ENCODE measurements around the gene MTHFD1L. TPM values are rescaled to one million over a fixed set of nuclear protein-coding genes. Genes with fewer than 3 reads are reported as not detected.
"Not testable (repeated sequence)": the region's sequence is repeated elsewhere in the genome, so short reads cannot be mapped to it uniquely, and the experiment has no call there.

Gene MTHFD1L
- total RNA-seq, 1 donor from 2014 or later: 107 TPM

GRCh38 chr6:151034825-151035781 is 169.6 kb downstream of the MTHFD1L start:
- Mint-ChIP-seq H3K9me3 (ENCODE audit: unreplicated experiment) (peaks cover 8% of the 10 kb centered on the region), H3K4me3 (ENCODE audit: unreplicated experiment) (no peak overlapping the region), H3K27ac (ENCODE audit: unreplicated experiment) (peak overlapping the region; percentile 99), H3K27me3 (ENCODE audit: low read depth, unreplicated experiment) (no peaks in the 10 kb centered on the region), H3K36me3 (ENCODE audit: low read depth, unreplicated experiment) (peaks cover 37% of the 10 kb centered on the region), H3K4me1 (ENCODE audit: low read depth, unreplicated experiment) (peaks cover 54% of the 10 kb centered on the region)
- H2AFZ ChIP-seq (ENCODE audit: low read depth, low read length): no peak overlapping the region
- H3K27ac ChIP-seq (ENCODE audit: low read depth, low read length): peak overlapping the region; percentile 99
- no peaks in the 10 kb centered on the region for H4K20me1 ChIP-seq (ENCODE audit: insufficient read depth, low read length)
- no peaks in the 10 kb centered on the region for H3K27me3 ChIP-seq (ENCODE audit: insufficient read depth, low read length)
- H3K9ac ChIP-seq (ENCODE audit: low read length): peak overlapping the region; percentile 90
- FAIRE-seq (no peak), DNase-seq (ENCODE audit: low read depth) (peak; percentile 67)
- H3K4me3 ChIP-seq (ENCODE audit: insufficient read depth, low read depth, low read length): no peak overlapping the region
- peaks cover 3% of the 10 kb centered on the region for H3K36me3 ChIP-seq (ENCODE audit: insufficient read depth, low read length)
- peaks cover 34% of the 10 kb centered on the region for H3K4me1 ChIP-seq (ENCODE audit: insufficient read depth, low read length)
- H3K79me2 ChIP-seq (ENCODE audit: insufficient read depth, low read length): peaks cover 11% of the 10 kb centered on the region
- H3K9me3 ChIP-seq (ENCODE audit: insufficient read depth, low read depth, low read length): no peaks in the 10 kb centered on the region
- TF ChIP-seq EZH2 (IDR thresholded peaks at IDR 0.05; ENCODE audit: insufficient read depth, low read length) (no peak), CTCF (IDR thresholded peaks at IDR 0.05; ENCODE audit: insufficient read depth, low read depth, low read length) (no peak)
- H3K4me2 ChIP-seq (ENCODE audit: low read length): no peak overlapping the region

GRCh38 chr6:151036211-151036721 is 170.8 kb downstream of the MTHFD1L start:
- not testable (repeated sequence) for H3K4me3 Mint-ChIP-seq (ENCODE audit: unreplicated experiment); H3K27me3 Mint-ChIP-seq (ENCODE audit: low read depth, unreplicated experiment); H2AFZ ChIP-seq (ENCODE audit: low read depth, low read length); H3K9me3 Mint-ChIP-seq (ENCODE audit: unreplicated experiment); H3K36me3 ChIP-seq (ENCODE audit: insufficient read depth, low read length); H3K27me3 ChIP-seq (ENCODE audit: insufficient read depth, low read length); H3K9me3 ChIP-seq (ENCODE audit: insufficient read depth, low read depth, low read length); H3K4me3 ChIP-seq (ENCODE audit: insufficient read depth, low read depth, low read length); H4K20me1 ChIP-seq (ENCODE audit: insufficient read depth, low read length); FAIRE-seq
- peaks cover 62% of the 10 kb centered on the region for H3K4me1 Mint-ChIP-seq (ENCODE audit: low read depth, unreplicated experiment)
- H3K4me2 ChIP-seq (ENCODE audit: low read length): peak overlapping the region; percentile 72
- peaks cover 40% of the 10 kb centered on the region for H3K36me3 Mint-ChIP-seq (ENCODE audit: low read depth, unreplicated experiment)
- H3K9ac ChIP-seq (ENCODE audit: low read length): peak overlapping the region; percentile 90
- H3K79me2 ChIP-seq (ENCODE audit: insufficient read depth, low read length): peaks cover 11% of the 10 kb centered on the region
- DNase-seq (ENCODE audit: low read depth): peak; percentile 98
- H3K4me1 ChIP-seq (ENCODE audit: insufficient read depth, low read length): peaks cover 43% of the 10 kb centered on the region
- peak overlapping the region; percentile 99 for H3K27ac Mint-ChIP-seq (ENCODE audit: unreplicated experiment)
- H3K27ac ChIP-seq (ENCODE audit: low read depth, low read length): peak overlapping the region; percentile 99

DNA sequence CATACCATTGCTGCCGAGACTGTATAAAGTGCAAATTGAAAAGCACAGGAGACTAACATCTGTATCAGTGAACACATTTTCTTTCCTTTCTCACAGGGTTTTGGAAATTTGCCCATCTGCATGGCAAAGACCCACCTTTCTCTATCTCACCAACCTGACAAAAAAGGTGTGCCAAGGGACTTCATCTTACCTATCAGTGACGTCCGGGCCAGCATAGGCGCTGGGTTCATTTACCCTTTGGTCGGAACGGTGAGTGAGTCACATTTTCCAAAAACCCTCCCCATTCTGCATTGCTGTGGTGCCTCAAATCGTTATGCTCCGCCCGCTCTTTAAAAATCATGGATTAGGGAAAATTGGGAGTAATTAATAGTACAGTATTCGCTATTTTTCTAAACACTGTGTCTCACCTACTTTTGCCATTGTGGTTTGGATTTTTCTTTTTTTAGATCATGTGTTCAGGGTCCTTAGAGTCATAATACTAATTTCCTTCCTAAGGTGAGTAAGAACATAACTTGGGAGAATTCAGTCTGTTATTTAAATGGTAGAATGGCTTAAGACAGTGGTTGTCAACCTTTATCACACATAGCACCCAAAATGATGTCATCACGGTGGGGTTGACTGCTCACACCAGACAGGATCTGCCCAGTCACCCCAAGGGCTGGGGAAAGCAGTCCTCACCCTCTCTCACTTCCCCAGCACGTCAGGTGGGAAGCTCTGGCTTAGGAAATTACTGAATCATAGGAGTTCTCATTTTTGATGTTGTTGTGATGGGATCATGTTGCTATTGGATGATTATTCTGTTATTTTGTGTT is 171.6 kb downstream of the MTHFD1L start:
- H3K9me3 ChIP-seq (ENCODE audit: insufficient read depth, low read depth, low read length): no peaks in the 10 kb centered on the region
- no peaks in the 10 kb centered on the region for H4K20me1 ChIP-seq (ENCODE audit: insufficient read depth, low read length)
- H3K4me3 Mint-ChIP-seq (ENCODE audit: unreplicated experiment): no peak overlapping the region
- peaks cover 70% of the 10 kb centered on the region for H3K4me1 Mint-ChIP-seq (ENCODE audit: low read depth, unreplicated experiment)
- H3K4me3 ChIP-seq (ENCODE audit: insufficient read depth, low read depth, low read length): peak overlapping the region; percentile 27
- peaks cover 8% of the 10 kb centered on the region for H3K9me3 Mint-ChIP-seq (ENCODE audit: unreplicated experiment)
- no peak overlapping the region for H2AFZ ChIP-seq (ENCODE audit: low read depth, low read length)
- H3K9ac ChIP-seq (ENCODE audit: low read length): peak overlapping the region; percentile 90
- no peaks in the 10 kb centered on the region for H3K27me3 Mint-ChIP-seq (ENCODE audit: low read depth, unreplicated experiment)
- H3K27ac ChIP-seq (ENCODE audit: low read depth, low read length): peak overlapping the region; percentile 99
- peaks cover 3% of the 10 kb centered on the region for H3K36me3 ChIP-seq (ENCODE audit: insufficient read depth, low read length)
- FAIRE-seq: no peak
- peaks cover 51% of the 10 kb centered on the region for H3K4me1 ChIP-seq (ENCODE audit: insufficient read depth, low read length)
- TF ChIP-seq EZH2 (IDR thresholded peaks at IDR 0.05; ENCODE audit: insufficient read depth, low read length) (no peak), CTCF (IDR thresholded peaks at IDR 0.05; ENCODE audit: insufficient read depth, low read depth, low read length) (no peak)
- peak overlapping the region; percentile 99 for H3K27ac Mint-ChIP-seq (ENCODE audit: unreplicated experiment)
- H3K27me3 ChIP-seq (ENCODE audit: insufficient read depth, low read length): no peaks in the 10 kb centered on the region
- H3K36me3 Mint-ChIP-seq (ENCODE audit: low read depth, unreplicated experiment): peaks cover 35% of the 10 kb centered on the region
- H3K4me2 ChIP-seq (ENCODE audit: low read length): peak overlapping the region; percentile 72
- peak; percentile 69 for DNase-seq (ENCODE audit: low read depth)
- H3K79me2 ChIP-seq (ENCODE audit: insufficient read depth, low read length): peaks cover 11% of the 10 kb centered on the region

Measured in astrocyte (in vitro differentiated cells and primary cell).